ENCODE results near the gene DNAJB2. TPM values are rescaled to one million over a fixed set of nuclear protein-coding genes. Genes with fewer than 3 reads are reported as not detected.
A peak's percentile ranks its signal among the peaks of the same experiment; 100 is the strongest.

The DNAJB2 gene
- total RNA-seq, 2 experiments from 2014 or later, result 49.9 to 58.7 TPM

- Histone ChIP-seq H3K4me3 (ENCODE audit: low read depth, low read length, poor library complexity, severe bottlenecking) (peak overlapping the region; percentile 64), H2AFZ (ENCODE audit: low read length) (peak overlapping the region; percentile 79), H3K79me2 (ENCODE audit: insufficient read depth, low read depth, low read length) (no peaks in the 10 kb centered on the region), H3K27ac (ENCODE audit: low read depth, low read length, poor library complexity, severe bottlenecking) (no peak overlapping the region), H3K4me2 (ENCODE audit: low read length) (peak overlapping the region; percentile 76), H3K9me3 (ENCODE audit: low read length) (no peaks in the 10 kb centered on the region), H4K20me1 (ENCODE audit: insufficient read depth, low read length) (no peaks in the 10 kb centered on the region), H3K4me1 (ENCODE audit: insufficient read depth, low read length, poor library complexity, severe bottlenecking) (peaks cover 21% of the 10 kb centered on the region), H3K36me3 (ENCODE audit: insufficient read depth, low read length) (no peaks in the 10 kb centered on the region), H3K9me2 (ENCODE audit: insufficient read depth, low read length) (no peaks in the 10 kb centered on the region)
- TF ChIP-seq EZH2phosphoT487 (IDR thresholded peaks at IDR 0.05; ENCODE audit: borderline replicate concordance, low read depth, low read length) (no peak), CTCF (conservative IDR thresholded peaks at IDR 0.05; ENCODE audit: low read length) (peak; percentile 97)
- intact Hi-C loops (cut with micrococcal nuclease; ENCODE audit: unreplicated experiment), result loop anchor here (1.0 to 2.0 kb wide), 4 partner anchors 15 to 236 kb away; partner anchors contain the start of genes CNPPD1 and DNAJB2
- CTCF ChIA-PET (ENCODE audit: unreplicated experiment), result interaction anchor here (0.5 to 1.8 kb wide), 17 partner anchors 14 to 417 kb away, joined by 3 to 13 read pairs (median 3); partner anchors contain the start of genes CNPPD1, DNAJB2 and ZFAND2B
- POLR2A ChIA-PET, result interaction anchor here (0.6 to 3.2 kb wide), 15 partner anchors 10 to 401 kb away, joined by 3 to 13 read pairs (median 3); partner anchors contain the start of genes ANKZF1, ATG9A, CNPPD1 and DNAJB2
- DNase-seq (ENCODE audit: low spot score), result peak; percentile 92
- BruUV-seq (replicated peaks), result no TSS peak
Measured at GRCh38 chr2:219294356-219295351, 15.5 kb downstream of the DNAJB2 start.

- Histone ChIP-seq H2AFZ (ENCODE audit: low read length) (no peak overlapping the region), H3K36me3 (ENCODE audit: insufficient read depth, low read length) (no peaks in the 10 kb centered on the region), H3K4me3 (ENCODE audit: low read depth, low read length, poor library complexity, severe bottlenecking) (no peak overlapping the region), H3K27ac (ENCODE audit: low read depth, low read length, poor library complexity, severe bottlenecking) (no peak overlapping the region), H4K20me1 (ENCODE audit: insufficient read depth, low read length) (no peaks in the 10 kb centered on the region), H3K9me3 (ENCODE audit: low read length) (no peaks in the 10 kb centered on the region), H3K4me2 (ENCODE audit: low read length) (no peak overlapping the region), H3K79me2 (ENCODE audit: insufficient read depth, low read depth, low read length) (no peaks in the 10 kb centered on the region), H3K9me2 (ENCODE audit: insufficient read depth, low read length) (no peaks in the 10 kb centered on the region), H3K4me1 (ENCODE audit: insufficient read depth, low read length, poor library complexity, severe bottlenecking) (peaks cover 21% of the 10 kb centered on the region)
- BruUV-seq (replicated peaks), result no TSS peak
- intact Hi-C loops (cut with micrococcal nuclease; ENCODE audit: unreplicated experiment), result no loop called here
- CTCF ChIA-PET (ENCODE audit: unreplicated experiment), result interaction anchor here (1.8 kb wide), 1 partner anchor 18 kb away, joined by 13 read pairs; the partner anchor contains the start of gene DNAJB2
- no peak for TF ChIP-seq EZH2phosphoT487 (IDR thresholded peaks at IDR 0.05; ENCODE audit: borderline replicate concordance, low read depth, low read length)
- no peak for TF ChIP-seq CTCF (conservative IDR thresholded peaks at IDR 0.05; ENCODE audit: low read length)
- POLR2A ChIA-PET, result interaction anchor here (1.1 to 3.2 kb wide), 3 partner anchors 17 to 48 kb away, joined by 4 to 13 read pairs (median 6); partner anchors contain the start of genes DNAJB2 and TUBA4B
- DNase-seq (ENCODE audit: low spot score), result no peak
Measured at GRCh38 chr2:219296142-219296541, 17.0 kb downstream of the DNAJB2 start.

Measured in OCI-LY7 (cell line).